CD4-positive, alpha-beta T cell treated with Interleukin-2 at 100 ng/mL for 4 hours (primary cell): ENCODE data around the gene TINAG.
"Not testable (repeated sequence)": the region's sequence is repeated elsewhere in the genome, so short reads cannot be mapped to it uniquely, and the experiment has no call there.

Source experiments
- DNase-seq: peaks from one replicate; pipeline ENCODE4 v3.0.0-alpha.2; 2020; ENCODE audit warnings: low spot score

The TINAG gene

GRCh38 chr6:54310377-54311152, 2.3 kb downstream of the TINAG start:
- DNase-seq: no peak

DNA sequence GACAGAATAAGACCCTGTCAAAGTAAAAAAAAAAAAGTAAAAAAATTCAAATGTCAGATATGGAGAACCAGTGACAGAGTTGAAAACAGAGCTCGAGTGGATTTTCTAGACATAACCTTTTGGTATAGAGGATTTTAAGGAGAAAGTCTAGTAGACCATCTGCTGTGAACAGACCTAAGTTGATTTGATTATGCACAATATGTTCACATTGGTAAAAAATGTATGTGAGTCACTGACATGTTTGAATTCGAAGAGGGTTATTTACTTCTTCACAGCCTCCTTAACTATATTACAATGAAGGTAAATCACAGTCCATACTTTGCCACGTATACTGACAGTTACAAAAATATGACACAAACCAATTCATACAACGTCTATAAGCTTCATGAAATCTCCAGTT, 7.4 kb downstream of the TINAG start:
- no peak for DNase-seq

- DNase-seq: no peak
Measured at GRCh38 chr6:54320871-54321270, 12.6 kb downstream of the TINAG start.

- DNase-seq: no peak
Measured at GRCh38 chr6:54327631-54328030, 19.4 kb downstream of the TINAG start.

- not testable (repeated sequence) for DNase-seq
Measured at GRCh38 chr6:54331571-54331970, 23.3 kb downstream of the TINAG start.

DNA sequence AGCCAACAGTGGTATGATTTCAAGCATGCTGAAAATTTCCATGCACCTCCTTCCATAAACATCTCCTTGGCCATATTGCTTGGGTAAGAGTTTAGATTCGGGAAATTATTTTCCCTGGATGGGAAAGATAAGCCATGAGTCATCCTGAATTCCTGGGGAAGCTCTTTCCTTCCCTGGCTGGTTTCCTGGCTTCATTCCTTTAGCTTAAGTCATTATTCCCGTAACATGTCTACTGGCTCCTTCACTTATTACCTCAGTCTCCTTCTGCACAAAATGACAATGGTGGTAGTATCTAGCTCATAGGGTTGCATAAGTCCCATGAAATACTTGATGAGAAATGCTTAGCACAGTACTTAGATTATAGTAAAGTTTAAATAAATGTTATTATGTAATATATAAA, 27.6 kb downstream of the TINAG start:
- no peak for DNase-seq

DNA sequence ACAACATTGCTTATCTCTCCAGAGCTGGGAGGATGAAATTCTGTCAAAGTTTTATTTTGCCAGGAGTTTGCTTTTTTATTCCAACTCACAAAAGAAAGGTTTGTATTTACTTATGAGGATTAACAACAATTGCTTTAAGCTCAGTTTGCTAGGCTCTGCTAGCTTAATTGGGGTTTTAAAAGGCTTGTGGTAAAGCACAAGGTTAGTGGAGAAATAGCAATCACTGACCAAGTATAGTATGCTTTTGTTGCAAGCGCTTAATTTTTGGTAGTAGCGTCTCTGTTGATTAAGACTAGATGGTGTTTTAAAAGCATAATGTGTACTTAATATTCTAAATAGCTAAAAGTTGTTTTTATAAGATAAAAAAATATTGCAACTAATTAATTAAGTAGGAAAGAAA, 45.7 kb downstream of the TINAG start:
- no peak for DNase-seq

GRCh38 chr6:54354608-54355007, 46.4 kb downstream of the TINAG start:
- DNase-seq: no peak

GRCh38 chr6:54357141-54357540, 48.9 kb downstream of the TINAG start:
- DNase-seq: no peak

DNA sequence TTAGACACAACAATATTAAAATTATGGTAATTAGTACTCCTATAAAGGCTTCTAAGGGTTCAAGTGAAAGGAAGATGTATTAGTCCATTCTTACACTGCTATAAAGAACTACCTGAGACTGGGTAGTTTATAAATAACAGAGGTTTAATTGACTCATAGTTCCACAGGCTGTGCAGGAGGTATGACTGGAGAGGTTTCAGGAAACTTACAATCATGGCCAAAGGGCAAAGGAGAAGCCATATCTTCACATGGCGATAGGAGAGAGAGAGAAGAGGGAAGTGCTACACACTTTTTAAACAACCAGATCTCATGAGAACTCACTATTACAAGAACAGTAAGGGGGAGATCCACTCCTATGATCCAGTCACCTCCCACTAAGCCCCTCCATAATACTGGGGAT, 52.9 kb downstream of the TINAG start:
- no peak for DNase-seq

GRCh38 chr6:54361734-54362133, 53.5 kb downstream of the TINAG start:
- DNase-seq: no peak

DNA sequence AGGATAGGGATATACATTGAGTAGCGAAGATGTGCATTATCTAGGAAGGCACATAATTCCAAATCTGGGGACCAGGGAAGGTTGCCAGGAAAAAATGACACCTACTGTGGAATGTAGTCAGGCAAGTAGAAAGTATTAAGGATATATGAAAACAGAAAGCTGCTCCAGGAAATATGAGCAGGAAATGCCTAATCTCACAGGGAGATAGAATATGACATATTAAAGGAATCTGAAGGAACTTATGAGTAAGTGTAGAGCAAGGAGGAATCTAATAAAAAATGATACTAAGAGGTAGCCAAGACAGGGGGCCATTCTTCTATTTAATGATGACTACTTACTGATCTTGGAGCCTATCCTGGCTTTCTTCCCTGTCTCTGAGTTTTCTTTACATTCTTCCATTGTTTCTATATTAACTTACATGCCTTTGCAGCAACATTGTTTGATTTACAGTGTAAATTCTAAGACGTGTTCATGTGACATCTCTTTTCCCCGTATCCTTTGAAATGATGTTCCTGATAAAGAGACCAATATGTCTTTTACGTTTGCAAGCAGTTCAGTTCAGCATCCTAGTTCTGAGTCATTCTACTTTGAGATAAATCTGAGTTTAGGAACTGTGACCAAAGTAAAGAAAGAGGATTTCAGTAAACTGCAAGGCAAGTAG, 58.6 kb downstream of the TINAG start:
- DNase-seq: no peak

- DNase-seq: no peak
Measured at GRCh38 chr6:54377776-54378175, 69.5 kb downstream of the TINAG start.

DNA sequence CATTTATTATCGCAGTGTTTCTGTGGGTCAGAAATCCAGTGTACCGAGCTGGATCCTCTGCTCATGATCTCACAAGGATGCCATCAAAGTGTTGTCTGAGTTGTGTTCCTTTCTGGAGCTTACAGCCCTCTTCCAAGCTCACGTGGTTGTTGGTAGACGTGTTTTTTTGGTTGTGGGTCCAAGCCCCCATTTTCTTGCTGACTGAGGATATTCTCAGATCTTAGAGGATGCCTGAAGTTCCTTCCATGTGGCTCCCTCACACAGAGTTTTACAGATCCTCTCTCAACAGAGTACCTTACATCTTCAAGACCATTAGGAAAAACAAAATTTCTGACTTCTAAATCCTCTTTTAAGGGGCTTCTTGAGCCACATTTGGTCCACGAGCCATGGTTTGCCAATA, 78.1 kb downstream of the TINAG start:
- DNase-seq: no peak

- DNase-seq: no peak
Measured at GRCh38 chr6:54390362-54390761, 82.1 kb downstream of the TINAG start.

DNA sequence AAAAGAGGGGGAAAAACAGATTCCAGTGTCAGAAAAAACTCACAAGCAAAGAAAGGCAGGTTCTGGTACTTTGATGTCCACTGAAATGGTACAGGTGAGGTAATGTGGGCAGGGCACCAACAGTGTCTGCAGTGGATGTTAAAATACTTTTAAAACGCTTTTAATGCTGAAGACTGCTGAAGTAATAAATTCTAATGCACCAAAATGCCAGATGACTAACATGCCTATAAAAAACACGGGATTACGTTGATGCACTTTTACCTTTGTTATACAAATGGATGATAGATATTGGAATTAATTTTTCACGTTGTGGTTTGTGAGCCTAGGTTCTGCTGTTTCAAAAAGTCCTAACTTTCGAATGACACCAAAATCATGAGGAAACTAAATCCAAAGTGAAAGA, 83.3 kb downstream of the TINAG start:
- no peak for DNase-seq

DNA sequence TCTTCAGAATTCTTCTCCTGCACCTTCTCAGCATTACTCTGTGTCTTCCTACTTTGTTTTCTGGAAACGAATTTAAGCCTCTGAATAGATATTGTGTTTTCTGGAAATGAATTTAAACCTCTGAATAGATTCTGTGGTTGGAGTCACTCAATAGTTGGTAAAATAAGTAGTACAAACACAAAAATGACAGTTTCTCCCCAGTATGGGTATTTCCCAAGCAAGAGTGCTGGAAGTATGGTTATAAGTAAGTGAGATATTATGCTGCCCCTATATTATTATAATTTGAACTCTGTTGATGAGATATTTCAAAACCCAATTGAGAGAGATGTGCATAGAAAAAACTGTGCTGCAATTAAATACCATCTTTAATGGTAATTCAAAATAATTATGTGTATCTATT, 94.9 kb downstream of the TINAG start:
- no peak for DNase-seq

- no peak for DNase-seq
Measured at GRCh38 chr6:54404791-54405190, 96.5 kb downstream of the TINAG start.

GRCh38 chr6:54411767-54412166, 103.5 kb downstream of the TINAG start:
- no peak for DNase-seq

DNA sequence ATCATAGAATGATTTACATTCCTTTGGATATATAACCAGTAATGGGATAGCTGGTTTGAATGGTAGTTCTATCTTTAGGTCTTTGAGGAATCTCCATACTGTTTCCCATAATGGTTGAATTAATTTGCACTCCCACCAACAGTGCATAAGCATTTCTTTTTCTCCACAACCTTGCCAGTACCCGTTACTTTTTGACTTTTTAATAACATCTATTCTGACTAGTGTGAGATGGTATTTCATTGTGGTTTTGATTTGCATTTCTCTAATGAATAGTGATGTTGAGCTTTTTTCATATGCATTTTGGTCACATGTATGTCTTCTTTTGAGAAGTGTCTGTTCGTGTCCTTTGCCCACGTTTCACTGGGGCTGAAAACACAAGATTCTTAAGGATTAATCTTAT, 107.3 kb downstream of the TINAG start:
- DNase-seq: no peak

GRCh38 chr6:54419885-54420284, 111.6 kb downstream of the TINAG start:
- no peak for DNase-seq

DNA sequence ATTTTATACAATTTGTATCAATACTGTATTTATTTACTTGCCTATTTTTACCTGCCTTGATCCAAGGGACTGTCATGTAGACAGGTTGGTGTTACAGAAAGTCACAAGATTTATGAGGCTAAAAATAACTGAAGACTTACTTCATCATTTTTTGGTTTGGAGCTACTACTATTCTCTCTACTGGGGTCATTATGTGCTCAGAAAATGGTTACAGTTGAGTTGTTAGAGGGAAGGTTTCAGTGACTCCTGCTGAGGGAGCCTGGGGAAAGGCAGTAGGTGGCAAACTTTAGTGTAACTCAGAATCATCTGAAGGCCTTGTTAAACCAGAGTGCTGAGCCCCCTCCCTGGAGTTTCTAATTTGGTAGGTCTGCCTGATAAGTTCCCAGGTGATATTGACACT, 118.8 kb downstream of the TINAG start:
- no peak for DNase-seq

DNA sequence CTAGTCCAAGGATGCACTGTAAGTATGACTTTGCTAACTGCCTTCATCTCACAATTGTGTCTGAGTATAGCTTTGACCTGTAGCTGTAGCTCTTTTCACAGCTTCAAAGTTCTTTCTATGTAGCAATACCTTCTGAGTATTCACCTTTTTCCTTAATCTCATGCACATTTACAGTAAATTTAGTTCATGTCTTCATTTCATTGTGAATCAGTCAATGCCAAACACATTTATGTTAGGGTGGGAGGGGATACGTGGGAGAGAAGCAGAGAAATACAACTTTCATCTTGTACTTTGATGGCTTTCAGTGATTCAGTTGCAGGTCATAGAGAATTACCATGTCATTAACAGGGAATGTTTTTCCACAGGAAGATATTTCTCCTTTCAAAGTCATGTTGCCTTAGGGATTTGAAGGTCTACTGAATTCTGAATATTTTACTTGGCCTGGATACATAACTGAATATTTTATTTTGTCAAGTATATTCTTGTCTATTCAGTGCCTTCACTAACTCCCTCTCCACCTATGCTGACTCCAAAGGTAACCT, 119.2 kb downstream of the TINAG start:
- DNase-seq: no peak

DNA sequence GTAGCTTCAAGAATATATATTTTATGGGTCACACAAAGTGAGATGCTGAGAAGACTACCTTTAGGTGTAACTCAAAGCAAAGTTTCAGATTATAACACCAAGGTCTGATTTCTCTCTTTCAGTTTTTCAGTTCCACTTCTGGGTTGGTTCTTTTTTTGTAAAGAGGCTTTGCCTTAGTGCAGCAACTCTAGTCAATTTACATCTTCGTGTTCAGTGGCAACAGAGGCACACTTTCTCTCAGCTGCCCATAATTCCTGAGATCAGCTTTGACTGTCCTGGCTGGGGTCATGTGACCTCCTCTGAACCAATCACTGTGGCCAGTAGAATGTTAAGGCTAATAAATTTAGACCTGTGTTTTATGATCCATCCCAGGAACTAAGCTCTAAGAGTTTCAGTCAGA, 120.2 kb downstream of the TINAG start:
- DNase-seq: no peak
